HUDEP-2 (cell line): ENCODE results near the gene CAPN15.
"Not testable (repeated sequence)": the region's sequence is repeated elsewhere in the genome, so short reads cannot be mapped to it uniquely, and the experiment has no call there.

Experiments used
- DNase-seq, 76 experiments: peaks; one replicate each; lab custom pipeline; 2025; ENCODE audit not compliant: unreplicated experiment in 76 of 76; lab: John Stamatoyannopoulos, UW

Gene CAPN15

DNA sequence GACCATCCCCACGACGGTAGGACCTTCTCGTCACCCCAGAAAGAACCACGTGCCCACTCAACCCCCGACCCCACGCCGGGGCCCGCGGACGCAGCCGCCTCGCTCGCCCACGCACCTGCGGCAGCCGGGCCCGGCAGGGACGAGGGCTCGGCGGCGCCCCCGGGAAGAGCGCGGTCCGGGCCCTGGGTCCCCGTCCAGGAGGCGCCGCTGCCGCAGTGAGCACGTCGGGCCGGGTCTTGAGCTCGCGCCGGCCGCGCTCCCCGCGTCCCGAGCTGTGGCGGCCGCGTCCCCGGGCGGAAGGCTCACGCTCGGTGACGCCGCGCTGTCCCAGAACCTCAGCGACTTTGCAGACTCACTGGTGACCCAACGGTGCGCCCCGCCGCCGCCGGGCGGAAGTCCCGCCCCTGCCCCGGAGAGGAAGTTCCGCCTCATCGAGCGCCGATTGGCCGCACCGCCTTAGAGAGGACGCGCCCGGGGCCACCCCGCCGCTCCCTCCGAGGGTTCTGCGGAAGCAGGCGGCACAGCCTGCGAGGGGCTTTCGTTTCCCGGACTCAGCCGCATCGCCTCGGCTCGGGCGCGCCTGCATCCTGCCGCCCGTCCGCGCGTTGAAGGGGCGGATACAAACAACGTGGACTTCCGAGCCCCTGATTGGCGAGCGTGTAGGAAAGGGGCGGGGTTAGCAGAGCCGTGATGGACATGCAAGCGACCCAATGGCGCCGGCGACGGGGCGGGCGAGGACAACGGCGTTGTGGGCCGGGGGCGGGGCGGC, 61.6 kb downstream of the CAPN15 start:
- DNase-seq: peak in 75 of 76 experiments; percentile 60 to 100 (median 94)

DNA sequence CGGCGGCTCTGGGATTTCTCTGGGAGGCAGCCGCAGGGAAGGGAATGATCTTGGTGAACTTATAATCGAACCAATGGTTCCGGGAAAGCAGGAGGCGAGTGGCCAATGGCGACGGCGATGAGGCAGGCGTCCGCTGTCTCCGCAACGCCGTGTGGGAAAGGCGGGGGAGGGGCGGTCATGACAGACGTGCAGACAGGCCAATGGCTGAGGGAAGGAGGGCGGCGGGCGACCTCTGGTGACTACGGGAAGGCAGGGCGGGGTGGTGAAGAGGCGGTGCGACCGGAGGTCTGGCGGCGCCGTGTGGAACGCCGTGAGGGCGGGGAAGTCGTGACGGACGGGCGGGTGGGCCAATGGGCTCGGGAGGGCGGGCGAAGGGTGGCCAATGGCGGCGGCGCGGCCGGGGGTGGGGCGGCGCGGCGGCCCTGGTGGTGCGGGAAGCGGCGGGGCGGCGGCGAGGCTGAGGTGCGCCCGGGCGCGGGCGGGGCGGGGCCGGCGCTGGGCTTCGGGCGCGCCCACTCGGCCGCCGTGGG, 62.2 kb downstream of the CAPN15 start, which contains the start of gene RAB40C:
TSS of gene RAB40C (plus strand) at position 409 of the 530 bp plus-strand sequence. CDS start 226 bp downstream, outside the sequence.
- DNase-seq: peak; percentile 50 to 100 (median 97)

DNA sequence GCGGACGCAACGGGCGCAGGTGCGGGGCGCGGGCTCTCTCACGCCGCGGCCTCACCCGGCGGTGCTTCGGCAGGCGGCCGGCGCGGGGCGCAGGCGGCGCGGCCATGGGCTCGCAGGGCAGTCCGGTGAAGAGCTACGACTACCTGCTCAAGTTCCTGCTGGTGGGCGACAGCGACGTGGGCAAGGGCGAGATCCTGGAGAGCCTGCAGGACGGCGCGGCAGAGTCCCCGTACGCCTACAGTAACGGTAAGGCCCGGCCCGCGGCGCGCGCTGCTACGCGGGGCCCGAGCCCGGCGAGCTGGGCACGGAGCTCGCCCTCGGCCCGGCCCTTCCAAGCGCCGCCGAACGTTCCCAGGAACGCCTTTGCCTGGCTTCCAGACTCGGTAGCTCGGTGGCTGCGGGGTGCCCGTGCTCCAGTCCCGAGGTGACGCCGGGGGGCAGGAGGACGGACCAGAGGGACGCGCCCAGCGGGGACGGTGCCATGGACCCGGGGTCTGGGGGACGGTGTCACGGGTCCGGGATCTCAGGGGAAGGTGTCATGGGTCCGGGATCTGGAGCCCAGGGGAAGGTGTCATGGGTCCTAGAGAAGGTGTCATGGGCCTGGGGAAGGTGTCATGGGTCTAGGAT, 62.8 kb downstream of the CAPN15 start:
- peak in 1 of 76 experiments; percentile 61 for DNase-seq

GRCh38 chr16:590815-591200, 63.3 kb downstream of the CAPN15 start:
- DNase-seq: no peak

DNA sequence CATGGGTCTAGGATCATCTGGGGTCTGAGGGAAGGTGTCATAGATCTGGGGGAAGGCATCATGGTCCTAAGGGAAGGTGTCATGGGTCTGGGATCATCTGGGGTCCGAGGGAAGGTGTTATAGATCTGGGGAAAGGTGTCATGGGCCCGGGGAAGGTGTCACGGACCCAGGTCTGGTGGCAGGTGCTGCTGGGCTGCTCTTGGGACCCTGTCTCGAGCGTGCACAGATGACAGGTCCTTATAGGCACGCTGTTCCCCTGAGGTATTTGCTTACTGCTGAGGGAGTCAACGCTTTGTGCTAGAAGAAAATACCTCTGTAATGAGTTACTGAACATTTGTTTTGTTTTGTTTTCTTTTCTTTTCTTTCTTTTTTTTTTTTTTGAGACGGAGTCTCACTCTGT, 63.7 kb downstream of the CAPN15 start:
- DNase-seq: no peak

DNA sequence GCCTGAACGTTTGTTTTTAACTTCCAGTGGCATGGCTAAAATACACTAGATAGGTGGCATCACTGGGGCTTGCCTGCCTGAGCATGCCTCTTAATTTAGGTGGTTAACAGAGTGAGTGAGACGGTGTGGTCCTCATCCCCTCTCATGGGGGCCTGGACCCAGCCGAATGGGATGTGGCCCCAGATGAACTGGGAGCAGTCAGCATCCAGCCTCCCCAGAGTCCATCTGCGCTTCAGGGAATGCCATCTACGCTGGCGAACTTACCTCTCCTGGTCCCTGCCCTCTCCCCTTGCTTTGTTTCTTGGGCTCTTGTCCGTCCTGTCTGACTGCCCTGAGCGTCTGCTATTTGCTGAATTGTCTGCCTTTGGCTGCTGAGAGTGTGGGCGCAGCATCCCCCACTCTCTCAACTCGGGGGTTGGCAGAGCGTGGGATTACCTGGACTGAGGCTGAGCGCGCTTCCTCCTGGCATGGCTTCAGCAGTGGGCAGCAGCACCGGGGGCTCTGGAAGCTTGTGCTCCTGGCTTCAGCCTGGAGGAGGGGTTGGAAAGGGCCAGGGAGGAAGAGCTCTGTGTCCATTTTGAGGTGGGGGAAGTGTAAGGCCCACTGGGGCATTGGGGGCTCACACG, 64.5 kb downstream of the CAPN15 start:
- no peak for DNase-seq

- no peak for DNase-seq
Observed at GRCh38 chr16:592518-593306, 65.2 kb downstream of the CAPN15 start.

DNA sequence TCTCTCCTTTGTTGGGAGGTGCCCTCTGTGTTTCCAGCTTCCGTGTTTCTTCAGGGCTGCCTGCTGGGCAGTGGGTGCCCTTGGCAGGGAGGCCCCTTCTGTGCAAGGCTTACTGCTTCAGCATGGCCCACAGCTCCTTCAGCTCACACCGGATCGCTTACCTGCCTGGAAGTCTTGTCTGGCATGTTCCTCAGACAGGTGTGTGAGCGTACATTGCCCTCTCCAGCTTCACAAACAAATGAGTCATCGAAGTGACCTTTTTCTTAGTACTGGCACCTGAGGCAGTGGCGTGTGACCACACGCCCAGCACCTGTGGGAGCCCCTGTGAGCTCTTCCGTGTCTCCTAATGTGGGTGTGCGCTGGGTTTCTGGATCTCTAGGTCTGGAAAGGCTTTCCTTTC, 65.9 kb downstream of the CAPN15 start:
- no peak for DNase-seq

DNA sequence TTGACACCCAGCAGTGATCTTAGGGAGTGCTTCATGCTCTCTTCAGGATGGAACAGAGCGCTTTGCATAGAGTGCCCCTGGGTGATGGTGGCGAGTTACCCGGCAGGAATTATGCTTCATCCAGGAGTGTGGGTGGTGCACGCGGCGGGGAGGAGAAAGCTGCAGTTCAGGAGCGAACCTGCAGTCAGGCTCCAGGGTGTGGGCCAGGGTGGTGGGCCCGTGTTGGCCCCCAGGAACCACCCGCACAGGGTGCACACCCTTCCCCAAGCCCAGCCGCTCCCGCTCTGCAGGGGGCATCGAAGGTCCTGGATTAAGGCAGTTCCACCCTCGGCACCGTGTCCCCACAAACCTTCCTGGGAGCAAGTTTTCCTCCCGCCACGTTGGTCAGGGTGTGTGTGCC, 66.3 kb downstream of the CAPN15 start:
- DNase-seq: no peak

GRCh38 chr16:595094-595528, 67.6 kb downstream of the CAPN15 start:
- DNase-seq: no peak

DNA sequence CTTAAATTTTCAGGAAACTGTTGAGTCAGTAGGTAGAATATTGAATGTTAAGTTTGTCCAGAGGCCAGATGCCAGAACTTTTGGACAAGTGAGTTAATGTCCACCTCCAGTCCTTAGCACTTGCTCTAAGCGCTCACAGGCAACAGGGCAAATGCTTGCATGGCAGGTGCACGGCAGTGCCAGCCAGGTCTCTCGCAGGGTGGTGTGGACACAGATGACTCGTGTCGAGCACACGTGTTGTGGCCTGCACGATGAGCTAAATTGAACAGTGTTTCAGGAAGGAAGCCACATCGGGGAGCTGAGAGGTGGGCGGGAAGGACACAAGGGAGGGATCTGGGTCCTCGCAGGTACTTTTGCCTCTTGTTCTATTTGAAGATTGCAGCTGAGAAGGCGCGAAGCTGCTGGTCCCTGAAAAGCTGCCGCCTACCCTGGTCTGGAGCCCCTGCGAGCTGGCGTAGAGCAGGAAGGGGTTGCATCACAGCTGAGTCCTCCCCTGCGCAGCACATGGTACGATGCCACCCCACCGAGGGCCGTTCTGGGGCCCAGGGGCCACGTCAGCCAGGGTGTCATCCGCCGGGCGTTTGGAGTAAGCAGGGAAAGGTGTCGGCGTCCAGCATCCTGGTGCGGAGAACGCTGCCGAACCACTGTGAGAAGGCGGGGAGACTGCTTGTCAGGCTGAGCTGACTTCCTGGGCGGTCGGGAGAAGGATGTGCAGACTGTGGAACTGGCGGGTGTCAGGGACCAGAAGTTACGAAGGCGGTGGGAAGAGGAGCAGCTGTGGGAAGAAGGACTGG, 68.6 kb downstream of the CAPN15 start:
- no peak for DNase-seq

DNA sequence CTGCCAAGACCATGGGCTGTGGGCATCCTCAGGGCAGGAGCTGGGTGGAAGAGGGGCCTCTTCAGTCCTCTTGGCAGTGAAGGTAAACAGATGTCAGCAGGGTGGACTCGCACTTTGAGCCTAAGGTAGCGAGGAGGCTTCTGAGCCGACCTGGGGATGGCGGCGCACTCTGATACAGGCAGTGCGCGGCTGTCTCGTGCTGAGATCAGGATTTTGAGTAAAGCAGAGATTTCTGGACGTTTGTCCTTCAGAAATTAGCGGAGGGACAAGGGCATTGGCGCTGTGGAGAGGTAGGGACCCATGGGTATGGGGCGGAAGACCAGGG, 69.2 kb downstream of the CAPN15 start:
- DNase-seq: no peak

DNA sequence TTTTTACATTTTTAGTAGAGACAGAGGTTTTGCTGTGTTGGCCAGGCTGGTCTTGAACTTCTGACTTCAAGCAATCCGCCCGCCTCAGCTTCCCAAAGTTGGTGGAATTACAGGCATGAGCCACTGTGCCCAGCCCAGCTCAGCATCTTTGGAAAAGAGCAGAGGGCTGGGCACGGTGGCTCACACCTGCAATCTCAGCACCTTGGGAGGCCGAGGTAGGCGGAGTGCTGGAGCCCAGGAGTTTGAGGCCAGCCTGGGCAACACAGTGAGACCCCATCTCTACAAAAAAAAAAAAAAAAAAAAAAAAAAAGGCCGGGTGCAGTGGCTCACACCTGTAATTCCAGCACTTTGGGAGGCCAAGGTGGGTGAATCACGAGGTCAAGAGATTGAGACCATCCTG, 70.1 kb downstream of the CAPN15 start:
- DNase-seq: not testable (repeated sequence)

- no peak for DNase-seq
Observed at GRCh38 chr16:598823-599739, 71.6 kb downstream of the CAPN15 start.

GRCh38 chr16:600781-601180, 73.3 kb downstream of the CAPN15 start:
- peak in 4 of 76 experiments; percentile 15 to 28 (median 20) for DNase-seq

DNA sequence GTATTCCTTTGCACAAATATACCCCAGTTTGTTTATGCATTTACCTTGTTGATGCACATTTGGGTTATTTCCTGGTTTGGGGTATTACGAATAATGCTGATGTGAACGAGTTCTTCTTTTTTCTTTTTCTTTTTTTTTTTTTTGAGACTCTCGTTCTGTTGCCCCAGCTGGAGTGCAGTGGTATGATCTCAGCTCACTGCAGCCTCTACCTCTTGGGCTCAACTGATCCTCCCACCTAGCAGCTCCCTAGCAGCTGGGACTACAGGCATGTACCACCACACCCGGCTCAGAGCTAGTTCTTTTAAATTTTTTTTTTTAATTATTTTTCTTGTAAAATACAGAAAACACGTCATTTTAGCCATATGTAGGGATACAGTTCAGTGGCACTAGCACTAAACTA, 76.4 kb downstream of the CAPN15 start:
- DNase-seq: no peak
